ENCODE data around the gene GTF3C1.

- TF ChIP-seq CTCF (IDR thresholded peaks at IDR 0.05) (no peak), POLR2A (IDR thresholded peaks at IDR 0.05) (no peak)
Measured at GRCh38 chr16:27547851-27548250, 1.9 kb downstream of the GTF3C1 start.

Measured in uterus (tissue), 2 donors.